Measurements from ENCODE around the gene SKOR1. TPM values are rescaled to one million over a fixed set of nuclear protein-coding genes. Genes with fewer than 3 reads are reported as not detected.

The SKOR1 gene
- total RNA-seq, 1 experiment from 2014 or later, result 0.13 TPM

GRCh38 chr15:67852418-67852817 is 27.1 kb downstream of the SKOR1 start:
- TF ChIP-seq, protein P1, sequence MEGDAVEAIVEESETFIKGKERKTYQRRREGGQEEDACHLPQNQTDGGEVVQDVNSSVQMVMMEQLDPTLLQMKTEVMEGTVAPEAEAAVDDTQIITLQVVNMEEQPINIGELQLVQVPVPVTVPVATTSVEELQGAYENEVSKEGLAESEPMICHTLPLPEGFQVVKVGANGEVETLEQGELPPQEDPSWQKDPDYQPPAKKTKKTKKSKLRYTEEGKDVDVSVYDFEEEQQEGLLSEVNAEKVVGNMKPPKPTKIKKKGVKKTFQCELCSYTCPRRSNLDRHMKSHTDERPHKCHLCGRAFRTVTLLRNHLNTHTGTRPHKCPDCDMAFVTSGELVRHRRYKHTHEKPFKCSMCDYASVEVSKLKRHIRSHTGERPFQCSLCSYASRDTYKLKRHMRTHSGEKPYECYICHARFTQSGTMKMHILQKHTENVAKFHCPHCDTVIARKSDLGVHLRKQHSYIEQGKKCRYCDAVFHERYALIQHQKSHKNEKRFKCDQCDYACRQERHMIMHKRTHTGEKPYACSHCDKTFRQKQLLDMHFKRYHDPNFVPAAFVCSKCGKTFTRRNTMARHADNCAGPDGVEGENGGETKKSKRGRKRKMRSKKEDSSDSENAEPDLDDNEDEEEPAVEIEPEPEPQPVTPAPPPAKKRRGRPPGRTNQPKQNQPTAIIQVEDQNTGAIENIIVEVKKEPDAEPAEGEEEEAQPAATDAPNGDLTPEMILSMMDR (conservative IDR thresholded peaks at IDR 0.05), result no peak
- no peak overlapping the region for H4K5ac ChIP-seq (ENCODE audit: insufficient read length, low read depth, low read length)
- no peak overlapping the region for H3K56ac ChIP-seq (ENCODE audit: insufficient read length, low read depth, low read length)
- H4K20me1 ChIP-seq (ENCODE audit: control insufficient read depth, insufficient read depth, insufficient read length), result no peaks in the 10 kb centered on the region
- no peak overlapping the region for H3K23ac ChIP-seq (ENCODE audit: insufficient read length, low read depth, low read length)
- H3T11ph ChIP-seq (ENCODE audit: low read length), result no peak overlapping the region
- Mint-ChIP-seq H3K27me3 (ENCODE audit: low read depth) (no peaks in the 10 kb centered on the region), H3K4me3 (no peak overlapping the region), H3K27ac (peak overlapping the region in 1 of 3 experiments; percentile 65; a peak in 1 of 7 replicates), H3K36me3 (ENCODE audit: insufficient read depth in 1 of 3, low read depth in 3 of 3) (peaks cover 0 to 5% (median 0%) of the 10 kb centered on the region in 3 experiments; a peak in 1 of 7 replicates), H3K4me1 (peaks cover 54 to 58% of the 10 kb centered on the region in 2 experiments), H3K9me3 (peaks cover 2 to 3% of the 10 kb centered on the region in 2 experiments; a peak in 4 of 5 replicates)
- no peak overlapping the region for H2BK12ac ChIP-seq (ENCODE audit: insufficient read length, low read depth, low read length)
- no peak overlapping the region for H3K27ac ChIP-seq (ENCODE audit: insufficient read length, low read depth, low read length)
- no CpG with 5 or more reads among the region's 3 CpGs for WGBS (ENCODE audit: extremely low coverage, insufficient read length, low lambda C conversion rate)
- H2AK5ac ChIP-seq (ENCODE audit: insufficient read length, low read length), result no peak overlapping the region
- no peak overlapping the region for H2AFZ ChIP-seq (ENCODE audit: low read length)
- no peak for DNase-seq
- no peak overlapping the region for H2BK120ac ChIP-seq (ENCODE audit: low read depth, low read length, poor library complexity, severe bottlenecking)
- H3K4me2 ChIP-seq (ENCODE audit: insufficient read depth, insufficient read length, low read length), result no peak overlapping the region
- H4K91ac ChIP-seq (ENCODE audit: insufficient read length, low read depth, low read length), result no peak overlapping the region
- no peaks in the 10 kb centered on the region for H3K23me2 ChIP-seq (ENCODE audit: insufficient read length, low read depth, low read length, poor library complexity, severe bottlenecking)
- no peaks in the 10 kb centered on the region for H3K9me3 ChIP-seq (ENCODE audit: control insufficient read depth, low read depth, low read length)
- peaks cover 7% of the 10 kb centered on the region; the same call in 1 of the 2 replicates for H3K4me1 ChIP-seq (ENCODE audit: insufficient read depth, low read length)
- H3K4ac ChIP-seq (ENCODE audit: low read depth, low read length), result no peak overlapping the region
- no peaks in the 10 kb centered on the region for H3K79me1 ChIP-seq (ENCODE audit: insufficient read depth, low read depth, low read length, poor library complexity, severe bottlenecking)
- H3K14ac ChIP-seq (ENCODE audit: insufficient read depth, low read length), result no peak overlapping the region
- H2BK20ac ChIP-seq (ENCODE audit: low read depth, low read length, poor library complexity, severe bottlenecking), result no peak overlapping the region
- no peak overlapping the region for H3K18ac ChIP-seq (ENCODE audit: insufficient read length, low read depth, low read length)
- no peak overlapping the region for H3K9ac ChIP-seq (ENCODE audit: extremely low read depth, insufficient read length, low read length)
- H3K27me3 ChIP-seq (ENCODE audit: insufficient read depth, low read length), result no peaks in the 10 kb centered on the region
- H2BK15ac ChIP-seq (ENCODE audit: low read depth, low read length), result no peak overlapping the region
- H3K79me2 ChIP-seq (ENCODE audit: insufficient read depth, low read length), result no peaks in the 10 kb centered on the region
- H2BK5ac ChIP-seq (ENCODE audit: insufficient read length, low read length), result no peak overlapping the region
- H4K8ac ChIP-seq (replicated peaks; ENCODE audit: insufficient read length, low read depth, low read length), result no peak overlapping the region
